Pulmonary artery endothelial cell (primary cell): ENCODE data around the gene EDC4. TPM values are rescaled to one million over a fixed set of nuclear protein-coding genes. Genes with fewer than 3 reads are reported as not detected.
"Not testable (repeated sequence)": the region's sequence is repeated elsewhere in the genome, so short reads cannot be mapped to it uniquely, and the experiment has no call there.

Source experiments
- DNase-seq: peaks from one replicate; pipeline ENCODE4 v3.0.0-alpha.2; 2011; ENCODE audit warnings: low read depth, low spot score
- total RNA-seq: library from RNA; depleted of rRNA; stranded (reverse); fragments of >200 nt; gene quantifications from 2 replicates; pipeline ENCODE4 v1.2.3, GENCODE V29; 2014

The EDC4 gene
- total RNA-seq, 1 donor from 2014 or later, result 73.7 TPM

DNA sequence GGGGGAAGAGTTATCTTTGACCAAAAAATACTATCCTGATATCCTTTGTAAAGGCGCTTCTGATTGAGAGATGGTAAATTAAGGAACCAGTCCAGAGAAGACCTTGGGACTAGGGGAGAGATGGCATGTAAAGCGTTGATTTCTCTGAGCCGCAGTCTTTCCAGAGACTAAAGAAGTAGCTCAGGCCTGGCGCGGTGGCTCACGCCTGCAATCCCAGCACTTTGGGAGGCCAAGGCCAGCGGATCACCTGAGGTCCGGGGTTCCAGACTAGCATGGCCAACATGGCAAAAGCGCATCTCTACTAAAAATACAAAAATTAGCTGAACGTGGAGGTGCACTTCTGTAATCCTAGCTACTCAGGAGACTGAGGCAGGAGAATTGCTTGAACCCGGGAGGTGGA is 24.7 kb upstream of the EDC4 start:
- DNase-seq, result no peak

DNA sequence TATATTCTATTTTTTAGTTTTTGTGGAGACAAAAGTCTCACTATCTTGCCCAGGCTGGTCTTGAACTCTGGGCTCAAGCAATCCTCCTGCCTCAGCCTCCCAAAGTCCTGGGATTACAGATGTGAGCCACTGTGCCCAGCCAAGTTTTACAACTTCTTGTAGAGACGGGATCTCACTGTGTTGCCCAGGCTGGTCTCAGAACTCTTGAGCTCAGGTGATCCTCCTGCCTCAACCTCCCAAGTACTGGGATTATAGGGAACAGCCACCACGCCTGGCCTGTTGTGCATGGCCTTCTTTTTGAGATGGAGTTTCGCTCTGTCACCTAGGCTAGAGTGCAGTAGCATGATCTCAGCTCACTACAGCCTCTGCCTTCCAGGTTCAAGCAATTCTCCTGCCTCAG is 19.2 kb upstream of the EDC4 start:
- DNase-seq, result no peak

DNA sequence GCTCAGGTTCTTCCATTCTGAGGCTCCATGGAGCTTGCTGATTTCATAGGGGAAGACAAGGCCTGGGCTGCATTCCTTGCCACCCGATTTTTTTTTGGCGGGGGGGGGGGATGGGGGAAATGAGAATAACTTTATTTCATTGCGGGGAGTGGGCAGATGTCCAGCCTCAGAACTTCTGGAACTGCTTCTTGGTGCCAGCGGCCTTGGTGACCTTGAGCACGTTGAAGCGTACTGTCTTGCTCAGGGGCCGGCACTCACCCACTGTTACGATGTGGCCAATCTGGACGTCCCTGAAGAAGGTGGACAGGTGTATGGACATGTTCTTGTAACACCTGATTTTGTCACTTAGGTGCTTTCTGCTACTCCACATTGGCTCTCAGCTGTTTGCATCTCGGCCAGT is 17.1 kb upstream of the EDC4 start:
- no peak for DNase-seq

DNA sequence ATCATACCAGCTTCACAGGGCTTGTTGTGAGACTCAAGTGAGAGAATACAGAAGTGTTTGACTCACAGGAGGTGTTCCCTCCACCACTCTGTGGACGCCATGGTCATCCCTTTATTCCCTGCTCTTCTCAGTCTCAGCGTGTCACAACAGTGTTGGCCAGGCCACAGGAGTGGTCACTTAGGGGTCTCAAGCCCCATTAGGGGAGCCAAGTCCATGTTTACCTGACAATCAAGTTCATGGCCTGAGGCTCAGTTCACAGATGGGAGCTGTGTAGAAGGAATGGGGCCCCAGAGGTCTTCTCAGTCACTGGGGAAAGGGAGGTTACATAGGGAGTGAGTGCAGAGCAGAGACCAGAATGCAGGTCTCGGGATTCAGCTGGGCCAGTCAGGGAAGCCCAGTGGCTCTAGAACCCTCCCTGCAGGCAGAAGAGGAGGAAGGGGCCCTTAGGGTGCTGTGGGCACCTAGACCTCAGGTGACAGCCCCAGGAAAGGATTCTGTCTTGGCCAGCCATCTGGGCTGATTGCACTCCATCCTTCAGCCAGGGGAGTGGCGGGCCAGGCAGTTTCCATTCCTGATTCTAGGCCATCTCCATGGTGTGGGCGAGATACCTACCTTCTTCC is 15.8 kb upstream of the EDC4 start:
- DNase-seq, result no peak

DNA sequence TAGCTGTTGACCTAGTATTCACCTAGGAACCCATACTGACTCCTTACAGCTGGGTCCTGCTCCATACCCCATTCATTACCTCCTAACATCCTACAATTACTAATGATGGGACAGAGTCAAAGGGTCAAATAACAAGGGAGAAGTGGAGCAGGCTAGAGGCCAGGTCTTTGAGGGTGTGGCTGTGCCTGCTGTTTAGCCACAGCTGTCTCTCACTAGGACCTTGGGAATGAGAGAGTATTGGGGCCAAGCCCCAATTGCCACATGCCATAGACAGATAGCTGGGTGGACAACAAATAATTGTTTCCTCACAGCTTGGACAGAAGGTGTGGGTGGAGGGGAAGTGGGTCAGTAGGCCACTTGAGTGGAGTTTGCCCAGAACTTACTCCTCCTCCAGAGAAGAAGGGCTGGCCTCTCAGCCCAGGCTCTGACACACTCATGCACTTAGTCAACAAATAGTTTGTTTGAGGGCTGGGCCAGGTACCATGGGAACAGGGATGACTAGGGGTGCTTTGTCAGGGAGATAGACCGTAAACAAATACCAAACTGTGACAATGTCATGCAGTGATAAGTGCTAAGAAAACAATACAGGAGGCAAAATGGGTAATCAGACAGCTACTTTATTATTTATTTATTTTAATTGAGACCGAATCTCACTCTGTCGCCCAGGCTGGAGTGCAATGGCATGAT is 15.2 kb upstream of the EDC4 start:
- DNase-seq, result peak; percentile 89

DNA sequence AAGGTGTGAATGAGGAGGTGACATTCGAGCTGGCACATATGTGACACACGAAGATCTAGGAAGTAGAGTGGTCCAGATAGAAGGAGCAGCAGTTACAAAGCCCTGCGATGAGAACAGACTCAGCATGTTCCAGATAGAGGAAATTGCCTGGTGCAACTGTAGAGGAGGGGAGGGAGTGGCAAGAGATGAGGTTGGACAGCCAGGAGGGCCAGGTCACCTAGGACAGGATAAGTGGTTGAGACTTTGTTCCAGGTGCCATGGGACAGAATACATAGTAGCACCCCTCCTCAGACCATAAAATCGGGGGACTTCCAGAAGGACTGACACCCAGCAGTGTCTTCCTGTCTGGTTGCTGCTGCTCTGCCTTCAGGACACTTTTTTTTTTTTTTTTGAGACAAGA is 14.4 kb upstream of the EDC4 start:
- DNase-seq, result no peak

DNA sequence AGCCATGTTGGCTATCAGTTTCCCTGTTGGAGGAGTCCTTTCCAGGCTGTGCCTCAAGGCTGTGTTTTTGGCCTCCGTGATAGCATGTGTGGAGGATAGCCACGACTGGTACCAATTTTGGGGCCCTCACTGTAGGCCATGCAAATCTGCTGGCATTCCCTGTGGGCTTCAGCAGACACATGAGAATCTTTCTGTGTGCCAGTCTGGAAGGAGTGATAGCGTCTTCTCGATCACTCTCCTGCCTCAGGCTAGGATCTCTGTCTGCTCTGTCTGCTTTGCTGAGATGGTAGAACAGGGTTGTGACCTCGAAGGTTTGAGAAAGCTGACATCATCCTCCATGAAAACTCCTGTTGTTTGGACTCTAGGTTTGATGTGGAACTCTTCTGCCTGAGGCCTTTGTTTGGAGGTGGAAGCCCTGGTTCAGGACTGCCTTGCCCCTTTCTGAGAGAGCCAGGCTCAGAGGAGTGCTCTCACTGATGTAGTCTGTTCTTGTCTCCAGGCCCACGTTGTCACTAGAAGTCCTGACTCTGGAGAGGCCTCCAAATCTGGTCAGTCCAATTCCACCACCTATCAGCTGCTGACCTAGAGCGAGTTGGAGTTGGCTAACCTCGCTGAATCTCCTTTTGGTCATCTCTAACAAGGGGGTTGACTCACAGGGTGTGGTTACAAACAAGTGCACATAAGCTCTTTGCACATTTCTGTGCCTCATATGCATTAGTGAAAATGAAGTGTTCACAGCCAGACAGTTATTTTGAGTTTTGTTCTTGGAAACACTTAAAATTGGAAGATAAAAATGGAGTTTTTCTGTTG is 12.1 kb upstream of the EDC4 start:
- no peak for DNase-seq

DNA sequence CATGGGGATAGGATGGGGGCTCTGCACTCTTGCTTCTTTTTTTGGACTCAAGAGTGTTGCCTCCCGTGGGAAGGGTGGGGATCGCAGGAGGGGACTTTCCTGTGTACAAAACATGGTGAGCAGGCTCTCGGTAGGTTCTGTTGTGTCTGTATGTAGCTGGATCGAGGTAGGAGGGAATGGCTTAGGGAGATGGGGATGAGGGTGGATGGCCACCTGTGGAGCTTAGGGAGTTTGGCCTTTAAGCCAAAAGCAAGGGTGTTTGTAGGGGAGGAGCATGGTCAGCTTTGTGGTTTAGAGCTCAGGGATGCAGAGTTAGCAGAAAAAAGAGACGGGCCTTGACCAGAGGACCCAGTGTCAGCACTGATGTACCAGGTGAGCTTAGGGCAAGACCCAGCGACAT is 11.0 kb upstream of the EDC4 start:
- no peak for DNase-seq

DNA sequence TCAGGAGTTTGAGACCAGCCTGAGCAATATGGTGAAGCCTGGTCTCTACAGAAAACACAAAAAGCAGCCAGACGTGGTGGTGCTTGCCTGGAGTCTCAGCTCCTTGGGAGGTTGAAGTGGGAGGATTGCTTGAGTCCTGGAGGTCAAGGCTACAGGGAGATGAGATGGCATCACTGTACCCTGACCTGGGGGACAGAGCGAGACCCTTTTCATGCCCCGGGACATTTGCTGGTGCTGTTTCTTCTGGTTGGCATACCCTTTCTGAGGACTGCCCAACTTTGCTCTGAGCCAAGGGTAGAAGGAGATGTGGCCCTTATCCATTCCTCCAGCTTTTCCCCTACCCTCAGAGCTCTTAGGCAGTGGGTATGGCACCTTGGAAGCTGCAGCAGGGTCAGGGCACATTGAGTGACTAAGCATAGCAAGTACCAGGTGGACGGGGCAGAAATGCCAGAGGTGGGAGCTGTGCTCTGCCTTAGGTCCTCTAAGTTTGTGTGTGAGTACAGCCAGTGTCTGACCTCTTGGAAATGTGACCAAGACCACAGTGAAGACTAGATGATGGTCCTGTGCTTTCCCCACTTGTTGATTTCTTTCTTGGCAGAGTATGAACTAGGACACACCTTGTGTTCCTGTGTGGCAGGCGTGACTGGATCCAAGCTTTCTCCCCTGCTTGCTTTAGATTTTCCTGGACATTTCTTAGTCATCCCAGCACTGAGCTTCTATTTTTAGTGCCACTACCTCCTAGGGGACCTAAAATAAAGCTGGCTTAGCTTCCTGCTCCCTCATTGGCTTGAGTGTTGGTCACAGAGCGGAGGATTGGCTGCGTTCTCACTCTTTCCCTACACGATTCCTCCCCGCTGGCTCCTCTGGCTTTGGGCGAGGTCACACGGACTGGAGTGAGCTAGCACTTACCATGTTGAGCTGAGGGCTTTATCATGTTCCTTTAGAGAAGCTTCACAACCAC is 9.9 kb upstream of the EDC4 start:
- DNase-seq, result no peak

DNA sequence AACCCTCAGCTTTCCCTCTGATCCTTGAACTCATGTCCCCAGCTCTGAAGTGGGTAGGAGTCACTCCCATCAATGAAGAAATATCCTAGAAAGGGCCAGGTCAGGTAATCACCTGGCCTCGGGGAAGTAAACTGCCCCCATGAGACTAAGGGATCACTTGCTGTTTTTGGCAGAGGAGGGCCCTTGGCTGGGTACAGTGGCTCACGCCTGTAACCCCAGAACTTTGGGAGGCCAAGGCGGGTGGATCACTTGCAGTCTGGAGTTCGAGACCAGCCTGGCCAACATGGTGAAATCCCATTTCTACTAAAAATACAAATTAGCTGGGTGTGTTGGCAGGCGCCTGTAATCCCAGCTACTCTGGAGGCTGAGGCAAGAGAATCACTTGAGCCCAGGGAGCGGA is 8.8 kb upstream of the EDC4 start:
- not testable (repeated sequence) for DNase-seq

DNA sequence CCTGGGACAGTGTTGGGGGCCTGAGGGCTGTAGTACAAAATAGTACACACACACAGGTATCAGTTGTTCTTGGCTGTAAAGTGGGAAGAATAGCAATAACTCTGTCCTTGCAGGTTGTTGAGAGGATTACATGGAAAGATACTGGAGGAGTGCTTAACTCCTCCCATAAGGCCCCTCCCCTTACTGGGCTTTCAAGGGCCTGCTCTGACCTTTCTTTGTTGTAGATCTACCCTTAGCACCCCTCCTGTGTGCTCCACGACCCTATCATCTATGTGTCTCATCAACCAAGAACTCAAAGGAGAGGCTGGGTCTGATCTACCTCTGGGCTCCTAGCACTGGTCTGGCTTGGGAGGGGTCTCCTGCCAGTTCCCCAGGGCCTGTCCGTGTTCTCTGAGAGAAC is 8.3 kb upstream of the EDC4 start:
- DNase-seq, result no peak

DNA sequence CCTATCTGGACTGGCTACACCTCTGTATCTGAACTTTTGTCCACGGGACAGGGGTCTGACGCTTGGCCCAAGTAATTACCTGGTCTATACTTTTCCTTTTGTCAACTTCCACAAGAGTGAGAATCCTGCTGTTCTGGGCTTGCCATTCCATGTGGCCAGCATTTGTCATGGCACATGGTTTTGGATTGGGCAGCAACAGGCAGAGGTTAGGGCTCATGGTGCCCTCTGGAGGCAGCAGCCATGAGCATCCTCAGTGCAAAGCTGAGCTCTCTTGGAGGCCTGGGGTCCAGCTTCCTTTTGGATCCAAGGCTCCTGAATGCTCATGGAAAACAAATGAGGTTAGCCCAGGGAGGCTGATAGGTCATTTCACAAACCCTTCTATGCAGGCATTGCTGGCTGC is 7.5 kb upstream of the EDC4 start:
- DNase-seq, result no peak

DNA sequence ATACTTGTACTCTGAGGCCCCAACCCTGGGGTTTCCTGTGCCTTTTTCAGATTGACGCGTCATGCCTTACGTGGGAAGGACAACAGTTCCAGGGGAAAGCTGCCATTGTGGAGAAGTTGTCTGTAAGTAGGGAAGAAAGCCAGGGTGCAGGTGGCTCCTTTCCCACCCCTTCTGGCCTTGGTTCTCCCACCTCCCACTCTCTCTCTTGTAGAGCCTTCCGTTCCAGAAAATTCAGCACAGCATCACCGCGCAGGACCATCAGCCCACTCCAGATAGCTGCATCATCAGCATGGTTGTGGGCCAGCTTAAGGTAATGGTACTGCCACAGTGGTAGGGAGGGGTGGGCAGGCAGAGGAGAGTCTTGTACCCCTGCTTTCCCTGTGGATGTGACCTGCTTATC is 4.6 kb upstream of the EDC4 start:
- no peak for DNase-seq

DNA sequence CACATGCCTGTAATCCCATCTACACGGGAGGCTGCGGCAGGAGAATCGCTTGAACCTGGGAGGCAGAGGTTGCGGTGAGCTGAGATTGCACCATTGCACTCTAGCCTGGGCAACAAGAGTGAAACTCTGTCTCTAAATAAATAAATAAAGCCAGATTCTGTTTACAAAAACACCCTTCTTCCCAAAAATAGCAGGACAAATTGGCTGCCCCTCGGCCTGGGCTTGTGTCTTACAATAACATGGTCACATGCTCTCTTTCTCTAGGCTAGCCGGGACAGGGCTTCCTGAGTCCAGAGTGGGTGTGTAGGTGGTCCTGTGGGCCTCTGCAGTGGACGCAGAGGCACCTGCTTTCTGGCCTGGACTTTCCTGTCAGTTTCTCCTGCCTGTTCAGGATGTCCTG is 3.2 kb upstream of the EDC4 start:
- no peak for DNase-seq

DNA sequence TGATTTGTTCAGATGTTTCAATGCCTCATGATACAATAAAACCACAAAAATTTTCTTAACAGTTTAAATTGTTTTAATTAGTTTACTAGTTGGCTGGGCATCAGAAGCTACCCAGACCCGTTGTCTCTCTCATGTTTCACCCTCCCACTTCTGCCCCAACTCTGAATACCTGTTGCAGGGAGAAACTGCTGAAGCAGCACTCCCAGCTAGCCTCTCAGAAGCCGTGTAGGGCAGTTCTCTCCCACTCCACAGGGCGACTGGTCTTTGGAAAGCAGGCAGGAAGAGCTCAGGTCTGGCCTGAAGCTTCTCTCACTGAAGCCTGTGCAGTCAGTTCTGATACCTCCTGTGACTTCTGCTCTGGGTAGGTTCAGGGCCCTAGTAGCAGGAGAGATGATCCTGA is 1.6 kb upstream of the EDC4 start:
- DNase-seq, result no peak

DNA sequence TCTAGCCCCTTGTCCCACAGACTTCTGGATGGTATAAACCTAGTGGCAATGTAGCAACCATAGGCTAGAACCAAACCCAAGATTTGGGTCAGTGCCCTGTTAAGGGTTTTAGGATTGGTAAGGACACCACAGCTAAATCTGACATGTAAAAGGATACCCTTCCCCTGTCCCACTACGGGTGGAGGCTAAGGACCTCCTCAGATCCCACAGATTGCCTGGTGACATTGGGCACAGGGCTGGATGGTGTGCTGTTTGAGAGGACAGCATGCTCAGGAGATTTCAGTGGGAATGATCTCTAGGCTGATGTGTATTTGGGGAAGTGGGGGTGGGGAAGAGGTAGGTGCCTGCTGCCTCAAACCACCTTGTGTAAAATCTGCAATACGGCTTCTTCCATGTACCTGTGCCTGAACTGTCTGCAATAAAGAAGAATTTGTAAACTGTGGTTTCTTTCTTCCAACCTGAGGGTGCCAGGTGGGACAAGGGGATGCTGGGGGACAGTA is 671 bp upstream of the EDC4 start:
- no peak for DNase-seq

DNA sequence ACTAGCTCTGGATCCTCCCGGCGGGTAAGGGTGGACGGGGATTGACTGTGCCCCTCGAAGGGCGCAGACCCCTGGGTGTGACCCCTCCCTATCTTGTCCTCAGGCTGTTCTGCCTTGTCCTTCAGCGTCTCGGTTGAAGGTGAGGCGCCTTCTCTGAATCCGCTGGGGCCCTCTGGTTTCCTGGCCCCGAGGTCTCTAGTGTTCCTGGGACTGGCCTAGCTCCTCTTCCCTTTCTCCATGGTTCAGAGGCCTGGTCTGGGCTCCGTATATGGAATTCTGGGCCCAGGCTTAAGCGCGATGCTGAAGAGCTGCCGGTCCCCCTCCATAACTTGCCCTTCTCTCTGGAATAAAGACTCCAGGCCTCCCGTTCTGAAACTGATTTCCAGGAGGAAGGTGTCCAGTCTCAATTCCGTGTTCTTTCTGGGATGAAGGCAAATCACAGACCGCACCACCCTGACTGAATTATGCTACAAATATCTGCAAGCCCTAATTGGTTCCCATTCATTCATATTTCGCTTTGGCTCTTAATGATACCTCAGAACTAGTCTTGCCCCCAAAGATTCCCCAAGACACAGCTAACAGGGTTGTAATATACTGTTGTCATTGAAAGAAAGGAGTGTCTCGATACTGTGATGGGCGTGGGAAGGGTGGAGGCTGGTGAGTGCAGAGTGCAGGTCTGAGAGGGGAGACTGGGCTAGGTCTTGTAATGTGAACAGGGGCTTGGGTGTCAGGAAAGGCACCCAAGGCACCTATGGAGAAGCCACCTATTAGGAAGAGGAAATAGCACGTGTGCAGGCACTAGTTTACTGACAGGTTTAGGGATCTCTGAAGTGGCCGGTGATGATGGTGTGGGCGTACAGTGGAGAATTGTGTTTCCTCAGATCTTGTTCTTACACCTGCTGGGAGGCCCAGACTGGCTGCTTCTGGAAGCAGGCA is 851 bp downstream of the EDC4 start:
- DNase-seq, result no peak

DNA sequence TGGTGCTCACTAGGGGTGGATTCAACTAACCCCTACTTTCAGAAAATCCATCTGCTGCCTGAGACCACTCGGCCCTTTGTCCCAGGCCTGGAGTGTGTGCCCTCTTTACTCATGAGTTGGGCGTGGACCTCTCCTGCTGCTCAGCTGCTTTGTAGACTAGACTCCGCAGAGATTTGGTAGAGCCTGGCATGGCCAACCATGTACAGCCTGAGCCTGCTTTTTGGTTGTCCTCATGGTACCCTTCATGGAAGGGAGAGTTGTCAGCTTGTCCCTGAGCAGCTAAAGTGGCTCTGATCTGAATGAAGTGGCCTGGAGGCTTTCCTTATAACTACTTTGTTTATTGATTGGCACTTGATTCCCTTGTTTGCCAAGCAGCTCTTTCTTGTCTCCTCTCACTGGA is 1.5 kb downstream of the EDC4 start:
- DNase-seq, result no peak

DNA sequence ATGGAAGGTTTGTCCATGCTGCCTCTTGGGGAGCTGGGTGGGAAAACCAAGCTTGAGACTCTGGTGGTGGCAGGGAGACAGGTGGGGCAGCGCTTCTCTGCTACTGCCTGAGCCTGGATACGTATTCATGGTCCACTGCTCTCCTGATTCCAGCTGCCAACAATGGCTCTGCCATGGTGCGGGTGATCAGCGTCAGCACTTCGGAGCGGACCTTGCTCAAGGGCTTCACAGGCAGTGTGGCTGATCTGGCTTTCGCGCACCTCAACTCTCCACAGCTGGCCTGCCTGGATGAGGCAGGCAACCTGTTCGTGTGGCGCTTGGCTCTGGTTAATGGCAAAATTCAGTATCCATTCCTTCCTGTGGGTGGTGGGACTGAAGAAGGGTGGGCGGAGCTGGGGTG is 4.2 kb downstream of the EDC4 start:
- DNase-seq, result no peak

DNA sequence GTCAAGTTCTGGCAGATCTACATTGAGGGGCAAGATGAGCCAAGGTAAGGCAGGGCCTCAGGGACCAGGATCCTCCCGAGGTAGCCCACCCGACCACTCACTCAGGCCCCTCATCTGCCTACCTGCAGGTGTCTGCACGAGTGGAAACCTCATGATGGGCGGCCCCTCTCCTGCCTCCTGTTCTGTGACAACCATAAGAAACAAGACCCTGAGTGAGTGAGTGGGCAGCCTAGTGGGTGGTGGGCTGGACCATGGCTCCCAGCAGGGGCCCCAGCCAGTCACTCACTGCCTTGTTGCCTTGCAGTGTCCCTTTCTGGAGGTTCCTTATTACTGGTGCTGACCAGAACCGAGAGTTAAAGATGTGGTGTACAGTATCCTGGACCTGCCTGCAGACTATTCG is 5.4 kb downstream of the EDC4 start:
- no peak for DNase-seq
